ENCODE measurements around the gene SEZ6L.

The SEZ6L gene

DNA sequence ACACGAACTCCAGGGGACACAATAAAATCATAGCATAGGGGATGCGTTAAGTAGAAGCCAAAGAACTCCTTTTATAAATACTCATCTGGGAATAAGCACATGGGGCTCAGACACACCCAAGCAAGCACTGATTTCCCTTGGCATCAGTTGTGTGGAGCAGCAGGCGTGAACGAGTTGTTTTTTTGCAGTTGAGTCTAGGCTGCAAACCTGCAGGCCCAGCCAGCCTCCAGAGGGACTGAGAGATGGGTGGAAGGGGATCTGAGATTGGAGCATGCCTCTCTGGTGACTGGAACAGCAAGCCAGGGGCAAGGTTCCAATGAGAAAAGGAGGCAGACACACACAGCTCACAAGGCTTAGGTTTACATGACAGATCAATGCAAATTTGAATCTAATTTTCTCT is 27.4 kb upstream of the SEZ6L start:
- H3K4me3 ChIP-seq (ENCODE audit: low read depth in 1 of 2, low read length in 2 of 2): no peak overlapping the region
- no peak for ATAC-seq (ENCODE audit: insufficient read depth, low read depth)
- H3K4me1 ChIP-seq (ENCODE audit: insufficient read depth, low read length): no peaks in the 10 kb centered on the region
- H2AFZ ChIP-seq (ENCODE audit: low read depth, low read length): no peak overlapping the region
- no peaks in the 10 kb centered on the region for H4K20me1 ChIP-seq (ENCODE audit: insufficient read depth, low read length)
- H3K9me3 ChIP-seq (ENCODE audit: insufficient read depth, low read length, severe bottlenecking): no peaks in the 10 kb centered on the region
- peaks cover 3% of the 10 kb centered on the region for H3K27me3 ChIP-seq (ENCODE audit: insufficient read depth, low read length, poor library complexity)
- no peaks in the 10 kb centered on the region for H3K36me3 ChIP-seq (ENCODE audit: insufficient read depth, low read length)
- H3K79me2 ChIP-seq (ENCODE audit: insufficient read depth, low read length): no peaks in the 10 kb centered on the region
- H3K9ac ChIP-seq (ENCODE audit: low read depth, low read length): no peak overlapping the region
- no peak overlapping the region for H3K4me2 ChIP-seq (ENCODE audit: insufficient read depth, low read length)
- TF ChIP-seq, protein P1, sequence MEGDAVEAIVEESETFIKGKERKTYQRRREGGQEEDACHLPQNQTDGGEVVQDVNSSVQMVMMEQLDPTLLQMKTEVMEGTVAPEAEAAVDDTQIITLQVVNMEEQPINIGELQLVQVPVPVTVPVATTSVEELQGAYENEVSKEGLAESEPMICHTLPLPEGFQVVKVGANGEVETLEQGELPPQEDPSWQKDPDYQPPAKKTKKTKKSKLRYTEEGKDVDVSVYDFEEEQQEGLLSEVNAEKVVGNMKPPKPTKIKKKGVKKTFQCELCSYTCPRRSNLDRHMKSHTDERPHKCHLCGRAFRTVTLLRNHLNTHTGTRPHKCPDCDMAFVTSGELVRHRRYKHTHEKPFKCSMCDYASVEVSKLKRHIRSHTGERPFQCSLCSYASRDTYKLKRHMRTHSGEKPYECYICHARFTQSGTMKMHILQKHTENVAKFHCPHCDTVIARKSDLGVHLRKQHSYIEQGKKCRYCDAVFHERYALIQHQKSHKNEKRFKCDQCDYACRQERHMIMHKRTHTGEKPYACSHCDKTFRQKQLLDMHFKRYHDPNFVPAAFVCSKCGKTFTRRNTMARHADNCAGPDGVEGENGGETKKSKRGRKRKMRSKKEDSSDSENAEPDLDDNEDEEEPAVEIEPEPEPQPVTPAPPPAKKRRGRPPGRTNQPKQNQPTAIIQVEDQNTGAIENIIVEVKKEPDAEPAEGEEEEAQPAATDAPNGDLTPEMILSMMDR (IDR thresholded peaks at IDR 0.05; ENCODE audit: borderline replicate concordance, extremely low read depth, low read length, poor library complexity, severe bottlenecking): no peak
- no peak for TF ChIP-seq EZH2 (IDR thresholded peaks at IDR 0.05; ENCODE audit: borderline replicate concordance, low read depth, low read length, severe bottlenecking)
- H3K27ac ChIP-seq (ENCODE audit: low read length): no peak overlapping the region
- DNase-seq: no peak

DNA sequence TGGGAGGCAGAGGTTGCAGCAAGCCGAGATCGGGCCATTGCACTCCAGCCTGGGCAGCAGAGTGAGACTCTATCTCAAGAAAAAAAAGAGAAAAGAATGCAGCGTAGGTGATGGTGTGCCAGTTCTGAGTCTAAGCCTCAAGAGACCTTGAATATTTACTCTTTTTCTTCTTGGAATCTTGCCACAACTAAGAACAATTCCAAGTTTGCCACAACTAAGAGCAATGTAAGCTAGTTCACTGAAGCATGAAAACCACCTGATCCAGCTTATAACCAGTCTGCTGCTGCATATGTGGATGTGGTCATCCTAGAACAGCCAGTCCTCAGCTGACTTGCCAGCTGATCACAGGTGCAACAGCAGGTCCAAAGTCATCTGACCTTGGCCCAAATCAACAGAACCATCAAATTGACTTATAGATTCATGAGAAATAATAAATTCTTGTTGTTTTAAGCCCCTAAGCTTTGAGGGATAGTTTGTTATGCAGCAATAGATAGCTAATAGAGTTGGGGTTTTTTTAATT is 25.4 kb upstream of the SEZ6L start:
- no peaks in the 10 kb centered on the region for H3K36me3 ChIP-seq (ENCODE audit: insufficient read depth, low read length)
- H3K4me3 ChIP-seq (ENCODE audit: low read depth in 1 of 2, low read length in 2 of 2): no peak overlapping the region
- H3K4me1 ChIP-seq (ENCODE audit: insufficient read depth, low read length): no peaks in the 10 kb centered on the region
- ATAC-seq (ENCODE audit: insufficient read depth, low read depth): no peak
- H3K4me2 ChIP-seq (ENCODE audit: insufficient read depth, low read length): no peak overlapping the region
- H3K27me3 ChIP-seq (ENCODE audit: insufficient read depth, low read length, poor library complexity): peaks cover 3% of the 10 kb centered on the region
- H4K20me1 ChIP-seq (ENCODE audit: insufficient read depth, low read length): no peaks in the 10 kb centered on the region
- no peaks in the 10 kb centered on the region for H3K79me2 ChIP-seq (ENCODE audit: insufficient read depth, low read length)
- H2AFZ ChIP-seq (ENCODE audit: low read depth, low read length): no peak overlapping the region
- H3K9ac ChIP-seq (ENCODE audit: low read depth, low read length): no peak overlapping the region
- TF ChIP-seq, protein P1 (IDR thresholded peaks at IDR 0.05; ENCODE audit: borderline replicate concordance, extremely low read depth, low read length, poor library complexity, severe bottlenecking): no peak
- TF ChIP-seq EZH2 (IDR thresholded peaks at IDR 0.05; ENCODE audit: borderline replicate concordance, low read depth, low read length, severe bottlenecking): no peak
- H3K9me3 ChIP-seq (ENCODE audit: insufficient read depth, low read length, severe bottlenecking): no peaks in the 10 kb centered on the region
- no peak for DNase-seq
- H3K27ac ChIP-seq (ENCODE audit: low read length): no peak overlapping the region

DNA sequence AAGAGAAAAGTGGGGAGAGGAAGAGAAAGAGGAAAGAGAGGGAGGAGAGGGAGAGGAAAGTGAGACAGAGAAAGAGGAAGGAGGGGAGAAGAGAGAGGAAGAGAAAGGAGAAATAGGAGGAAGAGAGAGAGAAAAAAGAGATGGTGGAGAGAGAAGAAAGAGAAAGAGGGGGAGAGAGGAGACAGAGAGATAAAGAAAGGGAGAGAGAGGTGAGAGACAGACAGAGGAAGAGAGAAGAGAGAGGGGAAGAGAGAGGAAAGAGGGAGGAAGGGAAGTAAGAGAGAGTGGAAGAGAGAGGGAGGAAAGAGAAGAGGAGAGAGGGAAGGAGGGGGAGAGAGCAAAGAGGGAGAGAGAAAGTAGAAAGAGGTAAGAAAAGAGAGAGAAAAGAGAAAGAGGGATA is 9.4 kb upstream of the SEZ6L start:
- H2AFZ ChIP-seq (ENCODE audit: low read depth, low read length): no peak overlapping the region
- no peaks in the 10 kb centered on the region for H3K4me1 ChIP-seq (ENCODE audit: insufficient read depth, low read length)
- H4K20me1 ChIP-seq (ENCODE audit: insufficient read depth, low read length): no peaks in the 10 kb centered on the region
- H3K9me3 ChIP-seq (ENCODE audit: insufficient read depth, low read length, severe bottlenecking): no peaks in the 10 kb centered on the region
- ATAC-seq (ENCODE audit: insufficient read depth, low read depth): no peak
- H3K9ac ChIP-seq (ENCODE audit: low read depth, low read length): no peak overlapping the region
- TF ChIP-seq EZH2 (IDR thresholded peaks at IDR 0.05; ENCODE audit: borderline replicate concordance, low read depth, low read length, severe bottlenecking): no peak
- TF ChIP-seq, protein P1 (IDR thresholded peaks at IDR 0.05; ENCODE audit: borderline replicate concordance, extremely low read depth, low read length, poor library complexity, severe bottlenecking): no peak
- H3K79me2 ChIP-seq (ENCODE audit: insufficient read depth, low read length): no peaks in the 10 kb centered on the region
- no peak overlapping the region for H3K4me2 ChIP-seq (ENCODE audit: insufficient read depth, low read length)
- peaks cover 3% of the 10 kb centered on the region for H3K27me3 ChIP-seq (ENCODE audit: insufficient read depth, low read length, poor library complexity)
- no peak overlapping the region for H3K4me3 ChIP-seq (ENCODE audit: low read depth in 1 of 2, low read length in 2 of 2)
- no peak for DNase-seq
- no peaks in the 10 kb centered on the region for H3K36me3 ChIP-seq (ENCODE audit: insufficient read depth, low read length)
- H3K27ac ChIP-seq (ENCODE audit: low read length): no peak overlapping the region

DNA sequence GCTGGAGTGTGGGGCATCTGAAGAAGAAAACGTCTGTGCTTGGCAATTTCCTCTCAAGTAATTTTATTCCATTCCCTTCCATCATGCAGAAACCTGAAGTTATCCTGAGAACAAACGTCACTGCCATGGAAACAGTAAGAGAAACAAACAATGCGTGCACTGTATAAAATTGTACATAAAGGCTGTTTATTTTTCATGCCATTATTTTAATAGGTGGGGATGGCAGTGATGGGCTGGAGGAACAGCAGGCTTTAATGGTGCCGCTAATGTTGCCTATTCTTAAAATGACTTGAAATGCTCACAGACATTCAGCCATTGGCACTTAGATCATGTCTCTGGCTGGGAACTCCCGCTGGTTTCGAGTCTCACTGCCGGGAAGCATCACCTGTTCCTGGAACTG is 7.5 kb upstream of the SEZ6L start:
- H3K9me3 ChIP-seq (ENCODE audit: insufficient read depth, low read length, severe bottlenecking): no peaks in the 10 kb centered on the region
- H4K20me1 ChIP-seq (ENCODE audit: insufficient read depth, low read length): no peaks in the 10 kb centered on the region
- H3K9ac ChIP-seq (ENCODE audit: low read depth, low read length): no peak overlapping the region
- H2AFZ ChIP-seq (ENCODE audit: low read depth, low read length): no peak overlapping the region
- no peaks in the 10 kb centered on the region for H3K4me1 ChIP-seq (ENCODE audit: insufficient read depth, low read length)
- no peak for TF ChIP-seq EZH2 (IDR thresholded peaks at IDR 0.05; ENCODE audit: borderline replicate concordance, low read depth, low read length, severe bottlenecking)
- TF ChIP-seq, protein P1 (IDR thresholded peaks at IDR 0.05; ENCODE audit: borderline replicate concordance, extremely low read depth, low read length, poor library complexity, severe bottlenecking): no peak
- no peak overlapping the region for H3K4me3 ChIP-seq (ENCODE audit: low read depth in 1 of 2, low read length in 2 of 2)
- DNase-seq (no peak), ATAC-seq (ENCODE audit: insufficient read depth, low read depth) (no peak)
- H3K36me3 ChIP-seq (ENCODE audit: insufficient read depth, low read length): no peaks in the 10 kb centered on the region
- H3K27me3 ChIP-seq (ENCODE audit: insufficient read depth, low read length, poor library complexity): peaks cover 3% of the 10 kb centered on the region
- no peak overlapping the region for H3K27ac ChIP-seq (ENCODE audit: low read length)
- no peak overlapping the region for H3K4me2 ChIP-seq (ENCODE audit: insufficient read depth, low read length)
- no peaks in the 10 kb centered on the region for H3K79me2 ChIP-seq (ENCODE audit: insufficient read depth, low read length)

All from DND-41 (cell line).